ENCODE results near the gene VWF.

Gene VWF

DNA sequence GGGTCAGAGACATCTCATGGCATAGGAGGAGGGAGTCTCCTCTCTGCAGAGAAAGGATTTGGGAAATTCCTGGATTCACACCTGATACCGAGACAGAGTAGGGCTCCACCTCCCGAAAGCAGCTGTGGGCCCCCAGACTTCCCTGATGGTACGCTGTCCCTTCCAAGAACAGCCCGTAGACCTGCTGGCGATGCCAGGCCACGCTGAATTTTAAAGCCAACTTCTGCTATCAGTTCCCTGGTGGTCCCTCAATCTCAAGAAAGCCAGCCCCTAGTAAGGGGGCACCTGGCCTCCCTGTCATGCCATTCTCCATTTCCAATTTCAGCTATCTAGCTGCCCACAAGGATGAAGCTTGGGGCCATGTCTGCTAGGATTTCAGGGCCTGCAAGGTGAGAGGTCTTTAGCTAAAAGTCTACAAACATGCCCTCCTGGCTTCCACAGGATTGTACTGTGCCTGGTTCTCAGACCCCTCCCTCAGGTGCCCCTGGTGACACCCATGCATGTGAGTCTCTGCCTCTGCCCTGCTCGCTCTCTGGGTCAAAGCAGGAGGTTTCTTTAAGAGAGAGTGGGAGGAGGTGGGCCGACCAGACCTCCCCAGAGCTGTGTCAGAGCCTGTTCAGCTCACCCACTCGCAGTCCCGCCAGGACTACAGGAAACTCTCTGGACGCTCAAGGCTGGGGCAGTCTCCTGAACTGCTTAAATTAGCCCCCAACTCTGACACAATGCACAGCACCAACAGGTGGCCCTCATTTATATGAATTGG, 209.9 kb downstream of the VWF start:
- TF ChIP-seq, protein P1, sequence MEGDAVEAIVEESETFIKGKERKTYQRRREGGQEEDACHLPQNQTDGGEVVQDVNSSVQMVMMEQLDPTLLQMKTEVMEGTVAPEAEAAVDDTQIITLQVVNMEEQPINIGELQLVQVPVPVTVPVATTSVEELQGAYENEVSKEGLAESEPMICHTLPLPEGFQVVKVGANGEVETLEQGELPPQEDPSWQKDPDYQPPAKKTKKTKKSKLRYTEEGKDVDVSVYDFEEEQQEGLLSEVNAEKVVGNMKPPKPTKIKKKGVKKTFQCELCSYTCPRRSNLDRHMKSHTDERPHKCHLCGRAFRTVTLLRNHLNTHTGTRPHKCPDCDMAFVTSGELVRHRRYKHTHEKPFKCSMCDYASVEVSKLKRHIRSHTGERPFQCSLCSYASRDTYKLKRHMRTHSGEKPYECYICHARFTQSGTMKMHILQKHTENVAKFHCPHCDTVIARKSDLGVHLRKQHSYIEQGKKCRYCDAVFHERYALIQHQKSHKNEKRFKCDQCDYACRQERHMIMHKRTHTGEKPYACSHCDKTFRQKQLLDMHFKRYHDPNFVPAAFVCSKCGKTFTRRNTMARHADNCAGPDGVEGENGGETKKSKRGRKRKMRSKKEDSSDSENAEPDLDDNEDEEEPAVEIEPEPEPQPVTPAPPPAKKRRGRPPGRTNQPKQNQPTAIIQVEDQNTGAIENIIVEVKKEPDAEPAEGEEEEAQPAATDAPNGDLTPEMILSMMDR (IDR thresholded peaks at IDR 0.05): no peak
- Histone ChIP-seq H3K9ac (no peak overlapping the region), H3K36me3 (ENCODE audit: control insufficient read depth, insufficient read depth, low read length) (no peaks in the 10 kb centered on the region), H3K9me3 (ENCODE audit: control insufficient read depth, low read length) (no peaks in the 10 kb centered on the region), H3K79me2 (no peaks in the 10 kb centered on the region), H3K27ac (no peak overlapping the region), H3K4me3 (ENCODE audit: low read depth, low read length) (no peak overlapping the region), H3K4me1 (no peaks in the 10 kb centered on the region), H2AFZ (no peak overlapping the region), H3K27me3 (ENCODE audit: control insufficient read depth, insufficient read depth, low read length) (no peaks in the 10 kb centered on the region), H3K4me2 (ENCODE audit: low read length) (no peak overlapping the region)

DNA sequence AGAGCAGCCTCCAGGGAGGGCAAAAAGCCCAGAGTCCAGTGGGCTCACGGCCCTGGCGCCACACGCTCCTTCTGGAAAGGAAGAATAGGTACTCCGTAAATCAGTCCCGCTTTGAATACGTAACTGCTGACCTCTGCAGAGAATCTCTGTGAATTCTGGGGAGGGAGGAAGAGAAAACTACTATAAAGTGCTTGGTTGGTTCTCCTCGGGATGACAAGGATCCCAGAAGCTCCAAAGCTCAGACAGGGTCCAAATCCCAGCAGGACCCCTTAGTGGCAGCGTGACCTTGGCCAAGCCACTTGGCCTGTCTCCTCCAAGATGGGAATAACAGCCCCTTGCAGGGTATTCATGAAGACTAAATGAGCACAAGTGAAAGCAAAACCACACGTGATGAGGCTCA, 211.1 kb downstream of the VWF start:
- Histone ChIP-seq H3K36me3 (ENCODE audit: control insufficient read depth, insufficient read depth, low read length) (no peaks in the 10 kb centered on the region), H3K4me2 (ENCODE audit: low read length) (no peak overlapping the region), H3K9ac (no peak overlapping the region), H3K27me3 (ENCODE audit: control insufficient read depth, insufficient read depth, low read length) (no peaks in the 10 kb centered on the region), H3K79me2 (no peaks in the 10 kb centered on the region), H3K4me1 (no peaks in the 10 kb centered on the region), H2AFZ (no peak overlapping the region), H3K4me3 (ENCODE audit: low read depth, low read length) (no peak overlapping the region), H3K9me3 (ENCODE audit: control insufficient read depth, low read length) (no peaks in the 10 kb centered on the region), H3K27ac (no peak overlapping the region)
- TF ChIP-seq, protein P1 (IDR thresholded peaks at IDR 0.05): no peak

DNA sequence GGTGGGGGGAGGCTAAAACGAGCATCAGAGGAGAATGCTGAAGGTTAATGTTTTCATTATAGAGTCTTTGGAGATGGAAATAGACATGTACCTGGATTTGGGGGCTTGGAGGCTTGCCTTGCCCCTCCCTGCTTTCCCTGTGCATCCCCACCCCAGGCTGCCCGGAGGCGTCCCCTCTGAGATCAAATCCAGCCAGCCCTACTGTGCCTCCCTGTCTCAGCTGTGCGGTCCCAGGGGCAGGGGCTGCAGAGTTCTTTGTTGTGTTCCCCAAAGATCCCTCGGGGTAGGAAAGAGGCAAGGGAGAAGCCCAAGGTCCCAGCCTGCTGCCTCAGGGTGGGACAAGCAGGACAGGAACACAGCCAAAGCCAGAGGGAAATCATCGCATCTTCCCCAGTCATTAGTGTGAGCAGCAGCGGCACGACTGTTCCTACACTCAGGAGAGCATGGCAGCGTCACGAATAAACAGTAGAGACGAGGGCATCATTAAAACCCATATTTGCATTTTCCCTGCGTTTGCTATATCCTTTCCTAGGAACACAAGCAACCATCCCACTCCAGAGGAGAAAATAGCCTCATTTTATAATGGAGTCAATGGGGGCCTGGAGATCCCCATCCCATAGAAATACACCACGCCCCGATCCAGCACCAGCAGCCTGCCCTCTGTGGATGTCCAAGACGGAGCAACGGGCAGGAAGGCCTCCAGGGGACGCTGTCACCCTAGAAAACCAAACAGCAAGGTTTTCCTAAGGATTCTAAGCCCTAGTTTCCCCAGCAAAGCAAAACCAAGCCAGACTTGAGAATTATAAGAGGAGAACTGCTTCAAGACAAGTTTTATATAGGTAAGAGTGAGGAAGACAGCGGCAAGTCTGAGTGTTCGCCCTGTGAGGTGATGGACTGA, 211.8 kb downstream of the VWF start:
- no peaks in the 10 kb centered on the region for H3K9me3 ChIP-seq (ENCODE audit: control insufficient read depth, low read length)
- TF ChIP-seq, protein P1 (IDR thresholded peaks at IDR 0.05): no peak
- no peak overlapping the region for H2AFZ ChIP-seq

DNA sequence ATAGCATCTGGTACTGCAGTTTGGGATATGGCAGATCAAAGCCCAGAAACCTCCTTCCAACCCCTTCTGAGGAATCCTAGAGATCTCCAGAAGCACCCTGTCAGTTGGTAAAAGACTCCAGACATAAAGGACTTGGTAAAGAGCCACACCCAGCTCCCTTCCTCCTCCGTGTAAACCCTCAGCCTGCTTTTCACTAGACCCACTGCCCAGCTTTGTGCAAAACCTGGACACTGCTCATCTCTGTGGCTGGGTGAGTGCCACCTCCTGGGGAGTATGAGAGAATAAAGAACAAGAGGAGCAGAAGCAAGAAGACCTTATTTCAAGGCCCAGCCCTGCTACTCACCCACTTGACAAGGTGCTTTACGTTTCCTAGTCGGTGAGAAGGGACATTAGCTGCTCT, 212.5 kb downstream of the VWF start:
- H3K27ac ChIP-seq: no peak overlapping the region
- H3K9me3 ChIP-seq (ENCODE audit: control insufficient read depth, low read length): no peaks in the 10 kb centered on the region
- no peak overlapping the region for H3K9ac ChIP-seq
- TF ChIP-seq, protein P1 (IDR thresholded peaks at IDR 0.05): no peak
- no peaks in the 10 kb centered on the region for H3K4me1 ChIP-seq
- no peaks in the 10 kb centered on the region for H3K27me3 ChIP-seq (ENCODE audit: control insufficient read depth, insufficient read depth, low read length)
- H3K79me2 ChIP-seq: no peaks in the 10 kb centered on the region
- H3K4me3 ChIP-seq (ENCODE audit: low read depth, low read length): no peak overlapping the region
- H3K36me3 ChIP-seq (ENCODE audit: control insufficient read depth, insufficient read depth, low read length): no peaks in the 10 kb centered on the region
- no peak overlapping the region for H2AFZ ChIP-seq
- no peak overlapping the region for H3K4me2 ChIP-seq (ENCODE audit: low read length)

More for the DNA sequence above, 211.8 kb downstream of the VWF start:
- Histone ChIP-seq H3K9ac (no peak overlapping the region), H3K4me1 (no peaks in the 10 kb centered on the region), H3K36me3 (ENCODE audit: control insufficient read depth, insufficient read depth, low read length) (no peaks in the 10 kb centered on the region), H3K4me3 (ENCODE audit: low read depth, low read length) (no peak overlapping the region), H3K79me2 (no peaks in the 10 kb centered on the region), H3K27me3 (ENCODE audit: control insufficient read depth, insufficient read depth, low read length) (no peaks in the 10 kb centered on the region), H3K4me2 (ENCODE audit: low read length) (no peak overlapping the region), H3K27ac (no peak overlapping the region)
